Kidney epithelial cell (primary cell): ENCODE data around the gene CCT8. TPM values are rescaled to one million over a fixed set of nuclear protein-coding genes. Genes with fewer than 3 reads are reported as not detected.

Experiments used
- DNase-seq: peaks from one replicate; pipeline ENCODE4 v3.0.0-alpha.2; 2010; ENCODE audit warnings: low read depth
- H3K27me3 ChIP-seq: 2 replicates; pipeline ENCODE4 v1.6.0; 2011; ENCODE audit warnings: low read length; ENCODE audit not compliant: control insufficient read depth, insufficient read depth
- H3K36me3 ChIP-seq: 2 replicates; pipeline ENCODE4 v1.5.1; 2011; ENCODE audit warnings: low read length; ENCODE audit not compliant: control insufficient read depth, insufficient read depth
- H3K4me3 ChIP-seq: 2 replicates; pipeline ENCODE4 v1.5.1; 2011; ENCODE audit warnings: low read depth, mild to moderate bottlenecking, control low read depth, low read length
- CTCF ChIP-seq: IDR thresholded peaks from 2 replicates; pipeline ENCODE4 v1.5.1; 2011; ENCODE audit warnings: mild to moderate bottlenecking, moderate library complexity, low read length, control low read depth, inconsistent platforms; ENCODE audit not compliant: insufficient read depth, poor library complexity, severe bottlenecking
- total RNA-seq: library from RNA; depleted of rRNA; stranded (reverse); fragments of >200 nt; gene quantifications from 2 replicates; pipeline ENCODE4 v1.2.3, GENCODE V29; 2015

Gene CCT8
- total RNA-seq, 1 donor from 2014 or later: 175 TPM

- Histone ChIP-seq H3K36me3 (no peaks in the 10 kb centered on the region), H3K4me3 (no peak overlapping the region), H3K27me3 (no peaks in the 10 kb centered on the region)
- DNase-seq: no peak
- TF ChIP-seq CTCF: no peak
These were observed 39.6 kb downstream of the CCT8 start for GRCh38 chr21:29033871-29034270.

GRCh38 chr21:29033301-29033700 lies 40.1 kb downstream of the CCT8 start:
- no peaks in the 10 kb centered on the region for H3K36me3 ChIP-seq
- H3K4me3 ChIP-seq: no peak overlapping the region
- TF ChIP-seq CTCF: no peak
- H3K27me3 ChIP-seq: no peaks in the 10 kb centered on the region
- DNase-seq: no peak

GRCh38 chr21:29030909-29031308 lies 42.5 kb downstream of the CCT8 start:
- no peak for DNase-seq
- H3K36me3 ChIP-seq: no peaks in the 10 kb centered on the region
- TF ChIP-seq CTCF: no peak

GRCh38 chr21:29029524-29029923 lies 43.9 kb downstream of the CCT8 start:
- no peaks in the 10 kb centered on the region for H3K36me3 ChIP-seq

More at GRCh38 chr21:29030909-29031308, 42.5 kb downstream of the CCT8 start:
- Histone ChIP-seq H3K27me3 (no peaks in the 10 kb centered on the region), H3K4me3 (no peak overlapping the region)

DNA sequence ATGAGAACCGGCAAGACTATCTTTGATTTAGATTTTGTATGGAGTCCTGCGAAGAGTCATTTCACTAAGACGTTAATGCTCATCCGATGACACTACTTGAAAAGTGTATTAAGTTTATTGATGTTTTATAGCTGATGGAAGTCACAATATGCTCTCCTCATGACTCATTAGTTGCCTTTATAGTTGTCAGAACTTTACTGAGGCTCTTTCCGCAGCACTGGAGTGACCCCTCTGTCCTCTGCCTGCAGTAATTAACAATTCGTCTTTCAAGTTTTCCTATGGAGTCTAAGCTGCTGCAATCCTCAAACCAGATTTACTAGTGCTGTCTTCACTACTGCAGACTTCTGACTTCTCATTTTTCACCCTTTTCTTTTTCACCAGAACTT lies 48.1 kb downstream of the CCT8 start:
- Histone ChIP-seq H3K36me3 (no peaks in the 10 kb centered on the region), H3K4me3 (peak overlapping the region; percentile 84), H3K27me3 (no peaks in the 10 kb centered on the region)
- DNase-seq: no peak
- TF ChIP-seq CTCF: no peak

More at GRCh38 chr21:29029524-29029923, 43.9 kb downstream of the CCT8 start:
- DNase-seq: no peak
- Histone ChIP-seq H3K27me3 (no peaks in the 10 kb centered on the region), H3K4me3 (no peak overlapping the region)
- no peak for TF ChIP-seq CTCF
